HepG2 (cell line): Measurements from ENCODE around the gene GSTK1. TPM values are rescaled to one million over a fixed set of nuclear protein-coding genes. Genes with fewer than 3 reads are reported as not detected.

Experiments
- ATAC-seq: fragments of 200-7000 bp; cut with Tn5 transposase; 3 replicates; pipeline ENCODE4 v1.9.1; 2020; ENCODE audit warnings: mild to moderate bottlenecking, moderate library complexity
- BruUV-seq: library from RNA; stranded (reverse); fragments of 400-500 nt; replicated peaks from 2 replicates; lab custom pipeline; 2021; lab: Mats Ljungman, UMichigan
- CTCF ChIA-PET: fragments of 300-600 bp; formaldehyde crosslinking; extraction: SDS; loops from one replicate; lab custom pipeline; 2021; ENCODE audit warnings: low total read pairs, inconsistent platforms, low intra/inter-chr PET ratio; lab: Yijun Ruan, JAX
- POLR2A ChIA-PET: fragments of 350-600 bp; sonication (Branson Sonifier 250); formaldehyde crosslinking; loops from one replicate; lab custom pipeline; 2020; ENCODE audit warnings: antibody characterized with exemption, inconsistent platforms; lab: Yijun Ruan, JAX
- DNase-seq: peaks from one replicate; pipeline ENCODE4 v3.0.0-alpha.2; 2015; ENCODE audit warnings: low spot score
- FAIRE-seq: peaks from 3 replicates; lab custom pipeline; 2011; peaks lifted over from hg19 to GRCh38; lab: Jason Lieb, UNC
- H2AFZ ChIP-seq: one replicate; pipeline ENCODE4 v1.6.1; 2011; ENCODE audit warnings: low read length, inconsistent platforms
- H3K27ac ChIP-seq: fragments of 300-600 bp; 3 replicates; pipeline ENCODE4 v1.8.0; 2011; ENCODE audit warnings: mixed run types, mild to moderate bottlenecking, mixed read lengths, low read length, inconsistent platforms; ENCODE audit not compliant: insufficient read depth; ENCODE audit errors: extremely low read length
- H3K27me3 ChIP-seq, 2 experiments: fragments of 200-600 bp in 1 of 2; 2 replicates in 1 of 2; 3 replicates in 1 of 2; pipeline versions ENCODE4 v1.6.0 to v1.8.0; 2011; ENCODE audit warnings: low read length in 2 of 2, mild to moderate bottlenecking in 2 of 2, moderate library complexity in 2 of 2, inconsistent platforms in 1 of 2; ENCODE audit not compliant: insufficient read depth in 2 of 2, control insufficient read depth in 1 of 2
- H3K36me3 ChIP-seq, 2 experiments: fragments of 200-600 bp in 1 of 2; replicated peaks in 1 of 2; 2 replicates in 1 of 2; 3 replicates in 1 of 2; pipeline versions ENCODE4 v1.5.1 to v1.8.0; 2011; ENCODE audit warnings: low read length in 2 of 2, inconsistent platforms in 1 of 2; ENCODE audit not compliant: insufficient read depth in 2 of 2, control insufficient read depth in 1 of 2
- H3K4me1 ChIP-seq: 2 replicates; pipeline ENCODE4 v1.5.1; 2012; ENCODE audit warnings: low read length, inconsistent platforms; ENCODE audit not compliant: insufficient read depth
- H3K4me2 ChIP-seq: 2 replicates; pipeline ENCODE4 v1.6.0; 2011; ENCODE audit warnings: low read depth, low read length, inconsistent platforms
- H3K4me3 ChIP-seq, 3 experiments: fragments of 200-600 bp in 1 of 3; sonication (generic), shearing (Covaris generic) in 1 of 3; replicated peaks in 1 of 3; 2 replicates each; pipeline ENCODE4 v1.5.1; 2011 to 2016; ENCODE audit warnings: low read length in 3 of 3, inconsistent platforms in 2 of 3, low read depth in 2 of 3, mild to moderate bottlenecking in 2 of 3, control low read depth in 1 of 3, mixed read lengths in 1 of 3; ENCODE audit not compliant: insufficient read depth in 1 of 3
- H3K79me2 ChIP-seq: one replicate; pipeline ENCODE4 v1.6.1; 2011; ENCODE audit warnings: low read length, inconsistent platforms; ENCODE audit not compliant: insufficient read depth
- H3K9ac ChIP-seq: 2 replicates; pipeline ENCODE4 v1.6.0; 2011; ENCODE audit warnings: mild to moderate bottlenecking, low read depth, low read length, inconsistent platforms; ENCODE audit not compliant: insufficient read depth
- H3K9me3 ChIP-seq: 2 replicates; pipeline ENCODE4 v1.5.1; 2012; ENCODE audit warnings: mild to moderate bottlenecking, low read length
- H4K20me1 ChIP-seq: 2 replicates; pipeline ENCODE4 v1.6.0; 2011; ENCODE audit warnings: inconsistent platforms, mild to moderate bottlenecking, low read length, moderate library complexity; ENCODE audit not compliant: insufficient read depth
- MEIS2 ChIP-seq: sonication (generic); formaldehyde crosslinking; IDR thresholded peaks from 2 replicates; pipeline ENCODE4 v1.9.0; 2021; ENCODE audit warnings: mild to moderate bottlenecking, missing genetic modification reagents
- ZFP36 ChIP-seq: fragments of 150-350 bp; IDR thresholded peaks from 2 replicates; pipeline ENCODE4 v1.6.1; 2018; ENCODE audit warnings: borderline replicate concordance, low read length, low read depth; ENCODE audit not compliant: partially characterized antibody
- WGBS: methylation state at CpG from one replicate; pipeline ENCODE4 v1.1.6; 2017; ENCODE audit warnings: low lambda C conversion rate; 5-methylcytosine and 5-hydroxymethylcytosine counted together
- in situ Hi-C: cut with HindIII; loops from 2 replicates; pipeline ENCODE4 v1.10.0; 2017; ENCODE audit warnings: low pct_unique_long_range_greater_than_20kb; ENCODE audit not compliant: extremely low pct_ligation_motif_present
- intact Hi-C: fragments of 100-400 bp; cut with micrococcal nuclease; formaldehyde crosslinking; loops from one replicate; pipeline ENCODE4 v1.10.0; 2022; ENCODE audit not compliant: unreplicated experiment
- polyA plus RNA-seq, 8 experiments: library from polyadenylated mRNA; depleted of rRNA in 3 of 8; stranded (reverse) in 7 of 8; unstranded in 1 of 8; fragments of >200 nt; fragmentation: Illumina TruSeq in 4 of 8; extraction: Trizol in 4 of 8; gene quantifications; 2 replicates each; pipeline versions ENCODE4 v1.2.1 to v1.2.3, GENCODE V29; 2011 to 2016; ENCODE audit warnings: low read depth in 4 of 8, missing spikeins in 1 of 8, mixed read lengths in 1 of 8; ENCODE audit not compliant: insufficient read depth in 1 of 8
- total RNA-seq, 5 experiments: library from RNA; depleted of rRNA; stranded (reverse); fragments of >200 nt; fragmentation: Illumina TruSeq; extraction: Trizol; gene quantifications; 2 replicates each; pipeline ENCODE4 v1.2.3, GENCODE V29; 2016; ENCODE audit warnings: low read depth in 1 of 5
- TF ChIP-seq, protein P1 (sequence below): sonication (generic); formaldehyde crosslinking; IDR thresholded peaks from 2 replicates; pipeline ENCODE4 v1.8.1; 2023; ENCODE audit warnings: mild to moderate bottlenecking, missing genetic modification reagents
- TF ChIP-seq, protein P2 (sequence below): sonication (generic); formaldehyde crosslinking; IDR thresholded peaks from 2 replicates; pipeline ENCODE4 v1.5.1; 2020; ENCODE audit warnings: mild to moderate bottlenecking, missing genetic modification reagents, moderate library complexity

GSTK1 gene
- total and polyA plus RNA-seq, 2 of the 13 experiments (the other 11 are each of a cell fraction or from before 2014, with no cell fraction given), result 64.6 to 92.1 TPM

DNA sequence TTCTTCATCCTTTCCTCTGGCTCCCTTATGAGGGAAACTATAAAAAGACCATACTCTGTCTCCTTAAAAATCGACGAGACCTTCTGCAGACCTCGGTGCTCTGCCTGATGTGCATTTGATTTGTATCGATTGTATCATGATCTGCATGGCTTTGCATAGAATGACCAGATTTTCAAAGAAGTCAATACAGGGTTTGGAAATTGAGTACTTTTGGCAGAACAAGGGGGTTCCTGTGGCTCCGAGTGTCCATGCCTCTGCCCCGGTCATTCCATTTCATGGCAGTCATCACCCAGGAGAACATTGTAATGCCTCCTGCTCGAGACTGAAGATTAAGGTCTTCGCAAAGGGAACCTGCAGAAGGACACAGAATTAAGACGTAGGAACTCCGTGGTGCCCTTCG lies 25.6 kb downstream of the GSTK1 start:
- ChIA-PET CTCF (interaction anchor here (3.1 kb wide), 1 partner anchor 48 kb away, joined by 7 read pairs; no protein-coding TSS in a partner anchor), POLR2A (interaction anchor here (1.2 to 2.7 kb wide), 5 partner anchors 8 to 107 kb away, joined by 4 to 44 read pairs (median 6); partner anchors contain the start of gene GSTK1)
- peak overlapping the region; percentile 78 for H3K27ac ChIP-seq
- DNase-seq (no peak), FAIRE-seq (no peak), ATAC-seq (no peak)
- BruUV-seq, result TSS peak; percentile 72
- in situ Hi-C loops, result no loop called here
- H4K20me1 ChIP-seq, result no peaks in the 10 kb centered on the region
- H2AFZ ChIP-seq, result peak overlapping the region; percentile 64
- H3K4me2 ChIP-seq, result peak overlapping the region; percentile 96
- H3K4me1 ChIP-seq, result peaks cover 57% of the 10 kb centered on the region
- peaks cover 6 to 22% of the 10 kb centered on the region in 2 experiments; a peak in 4 of 5 replicates for H3K36me3 ChIP-seq
- H3K4me3 ChIP-seq, result peak overlapping the region; percentile 72 to 80 (median 79)
- WGBS, result 1% methylated on average over 9 of the region's 11 CpGs
- H3K27me3 ChIP-seq, result no peaks in the 10 kb centered on the region; a peak in 1 of 5 replicates
- intact Hi-C loops, result loop anchor here (1.0 kb wide), 1 partner anchor 16 kb away; no protein-coding TSS in a partner anchor
- TF ChIP-seq MEIS2 (CRISPR knock-in tag) (no peak), ZFP36 (no peak)
- TF ChIP-seq, protein P1, sequence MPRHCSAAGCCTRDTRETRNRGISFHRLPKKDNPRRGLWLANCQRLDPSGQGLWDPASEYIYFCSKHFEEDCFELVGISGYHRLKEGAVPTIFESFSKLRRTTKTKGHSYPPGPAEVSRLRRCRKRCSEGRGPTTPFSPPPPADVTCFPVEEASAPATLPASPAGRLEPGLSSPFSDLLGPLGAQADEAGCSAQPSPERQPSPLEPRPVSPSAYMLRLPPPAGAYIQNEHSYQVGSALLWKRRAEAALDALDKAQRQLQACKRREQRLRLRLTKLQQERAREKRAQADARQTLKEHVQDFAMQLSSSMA (CRISPR knock-in tag), result 0 out of 2 replicates have a peak, but pooled peaks have one; percentile 7
- TF ChIP-seq, protein P2, sequence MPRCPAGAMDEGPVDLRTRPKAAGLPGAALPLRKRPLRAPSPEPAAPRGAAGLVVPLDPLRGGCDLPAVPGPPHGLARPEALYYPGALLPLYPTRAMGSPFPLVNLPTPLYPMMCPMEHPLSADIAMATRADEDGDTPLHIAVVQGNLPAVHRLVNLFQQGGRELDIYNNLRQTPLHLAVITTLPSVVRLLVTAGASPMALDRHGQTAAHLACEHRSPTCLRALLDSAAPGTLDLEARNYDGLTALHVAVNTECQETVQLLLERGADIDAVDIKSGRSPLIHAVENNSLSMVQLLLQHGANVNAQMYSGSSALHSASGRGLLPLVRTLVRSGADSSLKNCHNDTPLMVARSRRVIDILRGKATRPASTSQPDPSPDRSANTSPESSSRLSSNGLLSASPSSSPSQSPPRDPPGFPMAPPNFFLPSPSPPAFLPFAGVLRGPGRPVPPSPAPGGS (CRISPR knock-in tag), result peak; percentile 5; the same call in 1 of the 2 replicates
- peak overlapping the region; percentile 83 for H3K9ac ChIP-seq
- H3K79me2 ChIP-seq, result peaks cover 26% of the 10 kb centered on the region
- H3K9me3 ChIP-seq, result no peaks in the 10 kb centered on the region
